NB4 (cell line): ENCODE results near the gene ARF4.

Experiments used
- POLR2A ChIP-seq: IDR thresholded peaks from 2 replicates; pipeline ENCODE4 v1.6.1; 2011; ENCODE audit warnings: mild to moderate bottlenecking; ENCODE audit not compliant: insufficient read length; ENCODE audit errors: extremely low read depth
- TF ChIP-seq, protein P1 (sequence below): IDR thresholded peaks from one replicate; pipeline ENCODE4 v1.5.1; 2012; ENCODE audit warnings: low read depth, low read length

- TF ChIP-seq POLR2A, result no peak
- TF ChIP-seq, protein P1, sequence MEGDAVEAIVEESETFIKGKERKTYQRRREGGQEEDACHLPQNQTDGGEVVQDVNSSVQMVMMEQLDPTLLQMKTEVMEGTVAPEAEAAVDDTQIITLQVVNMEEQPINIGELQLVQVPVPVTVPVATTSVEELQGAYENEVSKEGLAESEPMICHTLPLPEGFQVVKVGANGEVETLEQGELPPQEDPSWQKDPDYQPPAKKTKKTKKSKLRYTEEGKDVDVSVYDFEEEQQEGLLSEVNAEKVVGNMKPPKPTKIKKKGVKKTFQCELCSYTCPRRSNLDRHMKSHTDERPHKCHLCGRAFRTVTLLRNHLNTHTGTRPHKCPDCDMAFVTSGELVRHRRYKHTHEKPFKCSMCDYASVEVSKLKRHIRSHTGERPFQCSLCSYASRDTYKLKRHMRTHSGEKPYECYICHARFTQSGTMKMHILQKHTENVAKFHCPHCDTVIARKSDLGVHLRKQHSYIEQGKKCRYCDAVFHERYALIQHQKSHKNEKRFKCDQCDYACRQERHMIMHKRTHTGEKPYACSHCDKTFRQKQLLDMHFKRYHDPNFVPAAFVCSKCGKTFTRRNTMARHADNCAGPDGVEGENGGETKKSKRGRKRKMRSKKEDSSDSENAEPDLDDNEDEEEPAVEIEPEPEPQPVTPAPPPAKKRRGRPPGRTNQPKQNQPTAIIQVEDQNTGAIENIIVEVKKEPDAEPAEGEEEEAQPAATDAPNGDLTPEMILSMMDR, result no peak
Observed at GRCh38 chr3:57644740-57645139, 47.6 kb upstream of the ARF4 start.
